ENCODE data around the gene TBC1D14.

Gene TBC1D14

DNA sequence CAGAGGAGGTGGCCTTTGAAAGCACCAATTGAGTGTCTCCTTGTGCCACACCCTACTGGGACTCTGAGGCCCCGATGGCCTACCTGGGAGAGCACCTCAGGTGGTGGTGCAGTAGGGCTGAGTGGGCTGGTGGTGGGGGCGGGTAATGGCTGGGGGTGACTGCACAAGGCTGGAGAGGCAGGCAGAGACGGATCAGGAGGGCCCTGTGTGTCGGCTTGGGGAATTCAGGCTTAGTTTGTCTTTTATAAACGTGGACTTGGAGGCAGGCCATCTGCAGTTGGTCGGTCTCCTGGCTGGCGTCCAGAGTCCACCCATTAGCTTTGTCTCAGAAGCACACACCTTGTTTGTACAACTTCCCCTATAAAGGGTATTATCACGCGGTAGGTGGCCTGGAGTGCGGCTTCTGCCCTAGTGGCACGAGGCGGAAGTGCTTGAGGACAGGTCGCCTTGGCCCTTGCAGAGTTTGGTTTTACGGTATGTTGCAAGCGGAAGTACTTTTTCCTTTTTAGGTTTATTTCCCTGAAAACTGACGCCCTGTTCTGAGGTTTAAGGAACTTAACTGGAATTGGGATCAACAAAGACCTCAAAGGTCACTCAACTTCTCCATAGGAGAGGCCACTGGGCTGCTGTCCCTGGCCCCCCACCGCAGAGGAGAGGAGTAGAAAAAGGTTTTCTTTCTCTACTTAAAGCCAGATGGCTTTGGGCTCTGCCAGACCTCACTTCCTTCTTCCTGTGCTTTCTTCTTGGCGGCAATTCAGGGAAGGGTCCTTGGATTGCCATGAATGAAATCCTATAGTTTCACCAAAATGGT, 8.0 kb downstream of the TBC1D14 start:
- in situ Hi-C loops (cut with MboI; ENCODE audit: low pct_unique_long_range_greater_than_20kb, low sequenced_read_pairs, unreplicated experiment) = no loop called here
- TF ChIP-seq, protein P1, sequence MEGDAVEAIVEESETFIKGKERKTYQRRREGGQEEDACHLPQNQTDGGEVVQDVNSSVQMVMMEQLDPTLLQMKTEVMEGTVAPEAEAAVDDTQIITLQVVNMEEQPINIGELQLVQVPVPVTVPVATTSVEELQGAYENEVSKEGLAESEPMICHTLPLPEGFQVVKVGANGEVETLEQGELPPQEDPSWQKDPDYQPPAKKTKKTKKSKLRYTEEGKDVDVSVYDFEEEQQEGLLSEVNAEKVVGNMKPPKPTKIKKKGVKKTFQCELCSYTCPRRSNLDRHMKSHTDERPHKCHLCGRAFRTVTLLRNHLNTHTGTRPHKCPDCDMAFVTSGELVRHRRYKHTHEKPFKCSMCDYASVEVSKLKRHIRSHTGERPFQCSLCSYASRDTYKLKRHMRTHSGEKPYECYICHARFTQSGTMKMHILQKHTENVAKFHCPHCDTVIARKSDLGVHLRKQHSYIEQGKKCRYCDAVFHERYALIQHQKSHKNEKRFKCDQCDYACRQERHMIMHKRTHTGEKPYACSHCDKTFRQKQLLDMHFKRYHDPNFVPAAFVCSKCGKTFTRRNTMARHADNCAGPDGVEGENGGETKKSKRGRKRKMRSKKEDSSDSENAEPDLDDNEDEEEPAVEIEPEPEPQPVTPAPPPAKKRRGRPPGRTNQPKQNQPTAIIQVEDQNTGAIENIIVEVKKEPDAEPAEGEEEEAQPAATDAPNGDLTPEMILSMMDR (IDR thresholded peaks at IDR 0.05; ENCODE audit: extremely low read depth, insufficient read depth, missing control alignments) = peak; percentile 44
- peak; percentile 68 for DNase-seq (ENCODE audit: low spot score)

DNA sequence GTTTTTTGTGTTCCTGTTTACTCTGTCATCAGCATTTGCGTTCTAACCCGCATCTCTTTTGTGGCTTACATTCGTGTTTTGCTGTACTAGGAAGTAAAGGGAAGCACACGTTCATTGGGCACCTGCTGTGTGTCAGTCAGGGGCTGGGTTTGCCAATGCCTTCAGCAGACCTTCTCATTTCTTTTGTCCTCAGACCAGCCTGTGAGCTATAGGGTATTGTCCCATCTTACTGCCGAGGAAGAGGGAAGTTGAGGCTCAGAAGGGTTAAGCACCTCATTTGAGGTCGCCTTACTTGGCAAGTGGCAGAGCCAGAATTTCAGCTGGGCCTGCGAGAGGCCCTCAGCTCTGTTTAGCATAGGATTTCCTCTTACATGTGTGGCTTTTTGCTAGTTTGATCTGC, 8.7 kb downstream of the TBC1D14 start:
- DNase-seq (ENCODE audit: low spot score) = no peak
- TF ChIP-seq, protein P1 (IDR thresholded peaks at IDR 0.05; ENCODE audit: extremely low read depth, insufficient read depth, missing control alignments) = no peak
- in situ Hi-C loops (cut with MboI; ENCODE audit: low pct_unique_long_range_greater_than_20kb, low sequenced_read_pairs, unreplicated experiment) = no loop called here

DNA sequence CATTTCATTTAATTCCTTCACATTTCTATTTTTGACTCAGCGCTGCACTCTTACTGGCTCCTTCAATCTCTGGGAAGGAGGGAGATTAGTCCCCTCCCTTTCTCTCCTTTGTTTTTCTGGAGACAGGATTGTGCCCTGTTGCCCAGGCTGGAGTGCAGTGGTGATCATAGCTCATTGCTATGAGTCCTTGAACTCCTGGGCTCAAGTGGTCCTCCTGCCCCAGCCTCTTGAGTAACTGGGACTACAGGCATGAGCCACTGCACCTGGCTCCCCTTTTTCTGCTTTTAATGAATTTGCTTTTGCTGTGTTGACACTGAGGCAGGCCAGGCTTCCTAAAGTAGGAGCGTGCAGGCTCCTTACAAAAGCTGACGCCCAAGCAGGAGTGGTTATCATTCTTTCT, 10.5 kb downstream of the TBC1D14 start:
- in situ Hi-C loops (cut with MboI; ENCODE audit: low pct_unique_long_range_greater_than_20kb, low sequenced_read_pairs, unreplicated experiment) = no loop called here
- no peak for DNase-seq (ENCODE audit: low spot score)
- TF ChIP-seq, protein P1 (IDR thresholded peaks at IDR 0.05; ENCODE audit: extremely low read depth, insufficient read depth, missing control alignments) = no peak

DNA sequence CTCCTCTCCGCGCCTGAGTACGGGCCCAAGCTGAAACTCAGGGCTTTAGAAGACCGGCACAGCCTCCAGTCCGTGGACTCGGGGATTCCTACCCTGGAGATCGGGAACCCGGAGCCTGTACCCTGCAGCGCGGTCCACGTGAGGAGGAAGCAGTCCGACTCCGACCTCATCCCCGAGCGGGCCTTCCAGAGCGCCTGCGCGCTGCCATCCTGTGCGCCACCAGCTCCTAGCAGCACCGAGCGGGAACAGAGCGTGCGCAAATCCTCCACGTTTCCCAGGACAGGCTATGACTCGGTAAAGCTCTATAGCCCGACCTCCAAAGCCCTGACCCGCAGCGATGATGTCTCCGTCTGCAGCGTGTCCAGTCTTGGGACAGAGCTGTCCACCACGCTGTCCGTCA, 13.9 kb downstream of the TBC1D14 start:
- TF ChIP-seq, protein P1 (IDR thresholded peaks at IDR 0.05; ENCODE audit: extremely low read depth, insufficient read depth, missing control alignments) = no peak
- no peak for DNase-seq (ENCODE audit: low spot score)
- in situ Hi-C loops (cut with MboI; ENCODE audit: low pct_unique_long_range_greater_than_20kb, low sequenced_read_pairs, unreplicated experiment) = no loop called here

DNA sequence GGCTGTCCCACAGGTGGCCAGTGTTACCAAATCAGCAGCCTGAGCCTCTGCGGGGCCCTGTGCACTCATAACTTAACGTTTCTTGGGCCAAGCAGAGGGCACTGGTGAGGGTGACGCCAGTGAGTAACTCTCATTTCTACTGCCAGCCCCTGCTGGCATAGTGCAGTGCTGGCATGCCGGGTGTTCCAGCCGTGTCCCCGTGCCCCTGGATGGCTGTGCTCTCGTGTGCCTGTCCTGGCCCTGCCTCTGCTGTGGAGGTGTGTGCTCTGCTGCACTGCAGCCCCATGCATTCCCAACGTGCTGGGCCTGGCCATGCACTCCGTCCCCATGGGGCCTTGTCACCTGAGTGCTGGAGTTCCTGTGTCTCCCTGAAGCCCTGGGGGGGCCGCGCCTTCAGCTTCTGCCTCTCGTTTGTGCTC, 14.7 kb downstream of the TBC1D14 start:
- TF ChIP-seq, protein P1 (IDR thresholded peaks at IDR 0.05; ENCODE audit: extremely low read depth, insufficient read depth, missing control alignments) = no peak
- in situ Hi-C loops (cut with MboI; ENCODE audit: low pct_unique_long_range_greater_than_20kb, low sequenced_read_pairs, unreplicated experiment) = no loop called here
- DNase-seq (ENCODE audit: low spot score) = no peak

DNA sequence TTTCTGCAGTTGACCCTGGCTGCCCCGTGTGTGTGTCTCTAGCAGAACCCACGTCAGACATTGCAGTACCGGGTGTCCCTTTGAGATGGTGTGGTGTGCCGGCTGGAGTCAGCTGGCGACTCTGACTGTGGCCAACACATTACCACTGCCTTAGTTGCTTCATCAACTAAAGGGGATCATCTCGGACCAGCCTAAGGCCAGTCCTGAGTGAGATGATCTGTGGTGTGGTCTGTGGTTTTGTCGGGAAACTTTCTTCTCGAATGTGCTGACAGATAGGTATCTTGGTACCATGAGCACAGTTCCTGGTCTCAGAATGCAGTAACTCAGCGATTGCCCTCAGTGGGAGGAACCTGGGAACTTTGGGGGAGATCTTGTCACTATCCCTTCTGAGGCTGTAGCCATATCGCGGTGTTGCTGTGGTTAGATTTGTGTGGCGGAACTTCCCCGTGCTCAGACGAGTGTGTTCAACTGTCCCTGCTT, 15.8 kb downstream of the TBC1D14 start:
- TF ChIP-seq, protein P1 (IDR thresholded peaks at IDR 0.05; ENCODE audit: extremely low read depth, insufficient read depth, missing control alignments) = no peak

More for the DNA sequence above, 15.8 kb downstream of the TBC1D14 start:
- DNase-seq (ENCODE audit: low spot score) = no peak
- in situ Hi-C loops (cut with MboI; ENCODE audit: low pct_unique_long_range_greater_than_20kb, low sequenced_read_pairs, unreplicated experiment) = no loop called here
